Measurements from ENCODE around the gene TTC39A. TPM values are rescaled to one million over a fixed set of nuclear protein-coding genes. Genes with fewer than 3 reads are reported as not detected.
A peak's percentile ranks its signal among the peaks of the same experiment; 100 is the strongest.

Gene TTC39A
- total RNA-seq, 1 experiment from 2014 or later = 0.35 TPM

- ChIA-PET POLR2A (no interaction called here), CTCF (no interaction called here)
- DNase-seq (ENCODE audit: unreplicated experiment) = no peak
- Mint-ChIP-seq H3K9me3 (ENCODE audit: unreplicated experiment) (no peaks in the 10 kb centered on the region), H3K36me3 (ENCODE audit: insufficient read depth, unreplicated experiment) (no peaks in the 10 kb centered on the region), H3K27ac (ENCODE audit: low read depth, unreplicated experiment) (no peak overlapping the region), H3K4me1 (ENCODE audit: insufficient read depth, unreplicated experiment) (peaks cover 17% of the 10 kb centered on the region), H3K27me3 (ENCODE audit: insufficient read depth, unreplicated experiment) (no peaks in the 10 kb centered on the region), H3K4me3 (ENCODE audit: unreplicated experiment) (no peak overlapping the region)
- no peak for TF ChIP-seq CTCF (IDR thresholded peaks at IDR 0.05; ENCODE audit: unreplicated experiment)
- BruUV-seq (replicated peaks) = no TSS peak
- intact Hi-C loops (cut with micrococcal nuclease) = no loop called here
Observed at GRCh38 chr1:51316846-51317120, 13.6 kb downstream of the TTC39A start.

- BruUV-seq (replicated peaks) = no TSS peak
- Mint-ChIP-seq H3K27ac (ENCODE audit: low read depth, unreplicated experiment) (no peak overlapping the region), H3K9me3 (ENCODE audit: unreplicated experiment) (no peaks in the 10 kb centered on the region), H3K4me1 (ENCODE audit: insufficient read depth, unreplicated experiment) (peaks cover 17% of the 10 kb centered on the region), H3K4me3 (ENCODE audit: unreplicated experiment) (no peak overlapping the region), H3K36me3 (ENCODE audit: insufficient read depth, unreplicated experiment) (no peaks in the 10 kb centered on the region), H3K27me3 (ENCODE audit: insufficient read depth, unreplicated experiment) (no peaks in the 10 kb centered on the region)
- POLR2A ChIA-PET = no interaction called here
- TF ChIP-seq CTCF (IDR thresholded peaks at IDR 0.05; ENCODE audit: unreplicated experiment) = no peak
- no peak for DNase-seq (ENCODE audit: unreplicated experiment)
- intact Hi-C loops (cut with micrococcal nuclease) = no loop called here
- CTCF ChIA-PET = interaction anchor here (1.1 to 1.5 kb wide), 2 partner anchors 19 to 124 kb away, joined by 3 to 4 read pairs; no protein-coding TSS in a partner anchor
Observed at GRCh38 chr1:51316113-51316845, 14.1 kb downstream of the TTC39A start.

- intact Hi-C loops (cut with micrococcal nuclease) = no loop called here
- TF ChIP-seq CTCF (IDR thresholded peaks at IDR 0.05; ENCODE audit: unreplicated experiment) = no peak
- H3K9me3 Mint-ChIP-seq (ENCODE audit: unreplicated experiment) = no peaks in the 10 kb centered on the region
- H3K27ac Mint-ChIP-seq (ENCODE audit: low read depth, unreplicated experiment) = peak overlapping the region; percentile 85
- BruUV-seq (replicated peaks) = no TSS peak
- no peaks in the 10 kb centered on the region for H3K36me3 Mint-ChIP-seq (ENCODE audit: insufficient read depth, unreplicated experiment)
- no peak overlapping the region for H3K4me3 Mint-ChIP-seq (ENCODE audit: unreplicated experiment)
- H3K27me3 Mint-ChIP-seq (ENCODE audit: insufficient read depth, unreplicated experiment) = no peaks in the 10 kb centered on the region
- peaks cover 17% of the 10 kb centered on the region for H3K4me1 Mint-ChIP-seq (ENCODE audit: insufficient read depth, unreplicated experiment)
- POLR2A ChIA-PET = interaction anchor here (0.8 to 1.5 kb wide), 2 partner anchors 16 to 59 kb away, joined by 5 read pairs; no protein-coding TSS in a partner anchor
- CTCF ChIA-PET = interaction anchor here (1.0 to 1.5 kb wide), 3 partner anchors 18 to 123 kb away, joined by 3 to 4 read pairs (median 3); no protein-coding TSS in a partner anchor
- DNase-seq (ENCODE audit: unreplicated experiment) = no peak
Observed at GRCh38 chr1:51314974-51315373, 15.4 kb downstream of the TTC39A start.

GRCh38 chr1:51313961-51314777, 16.2 kb downstream of the TTC39A start:
- TF ChIP-seq CTCF (IDR thresholded peaks at IDR 0.05; ENCODE audit: unreplicated experiment) = no peak
- BruUV-seq (replicated peaks) = no TSS peak
- Mint-ChIP-seq H3K4me1 (ENCODE audit: insufficient read depth, unreplicated experiment) (peaks cover 17% of the 10 kb centered on the region), H3K27me3 (ENCODE audit: insufficient read depth, unreplicated experiment) (no peaks in the 10 kb centered on the region), H3K4me3 (ENCODE audit: unreplicated experiment) (no peak overlapping the region), H3K27ac (ENCODE audit: low read depth, unreplicated experiment) (peak overlapping the region; percentile 85), H3K36me3 (ENCODE audit: insufficient read depth, unreplicated experiment) (no peaks in the 10 kb centered on the region), H3K9me3 (ENCODE audit: unreplicated experiment) (no peaks in the 10 kb centered on the region)
- ChIA-PET CTCF (interaction anchor here (1.0 to 3.1 kb wide), 3 partner anchors 18 to 121 kb away, joined by 3 to 22 read pairs (median 3); no protein-coding TSS in a partner anchor), POLR2A (interaction anchor here (1.5 kb wide), 1 partner anchor 17 kb away, joined by 5 read pairs; no protein-coding TSS in a partner anchor)
- peak; percentile 77 for DNase-seq (ENCODE audit: unreplicated experiment)
- intact Hi-C loops (cut with micrococcal nuclease) = no loop called here
